Mesothelial cell of epicardium (in vitro differentiated cells): ENCODE data around the gene ZFYVE19. TPM values are rescaled to one million over a fixed set of nuclear protein-coding genes. Genes with fewer than 3 reads are reported as not detected.

Experiments
- DNase-seq, 2 experiments: peaks; one replicate each; pipeline ENCODE4 v3.0.0; 2021; ENCODE audit warnings: low spot score in 2 of 2; ENCODE audit not compliant: unreplicated experiment in 2 of 2
- H3K27ac Mint-ChIP-seq: 2 replicates; pipeline ENCODE4 v1.8.0; 2021; ENCODE audit warnings: mixed read lengths
- H3K27me3 Mint-ChIP-seq: 2 replicates; pipeline ENCODE4 v1.8.0; 2021; ENCODE audit warnings: low read depth, mixed read lengths
- H3K36me3 Mint-ChIP-seq: 2 replicates; pipeline ENCODE4 v1.8.0; 2021; ENCODE audit warnings: mixed read lengths
- H3K4me1 Mint-ChIP-seq: 2 replicates; pipeline ENCODE4 v1.8.0; 2021; ENCODE audit warnings: mixed read lengths
- H3K4me3 Mint-ChIP-seq: 2 replicates; pipeline ENCODE4 v1.8.0; 2021; ENCODE audit warnings: mild to moderate bottlenecking, moderate library complexity, mixed read lengths
- H3K9me3 Mint-ChIP-seq: 2 replicates; pipeline ENCODE4 v1.8.0; 2021; ENCODE audit warnings: mixed read lengths
- CTCF ChIP-seq: fragments of 200-600 bp; sonication (generic); IDR thresholded peaks from one replicate; pipeline ENCODE4 v1.5.0; 2021; ENCODE audit warnings: antibody characterized with exemption; ENCODE audit not compliant: unreplicated experiment
- total RNA-seq: library from RNA; stranded (reverse); gene quantifications from 3 replicates; pipeline ENCODE4 v1.2.1, GENCODE V29; 2021

ZFYVE19 gene
- total RNA-seq, 1 donor from 2014 or later, result 24.4 TPM

GRCh38 chr15:40766194-40766815 is 40.6 kb upstream of the ZFYVE19 start:
- H3K27ac Mint-ChIP-seq, result peak overlapping the region; percentile 45
- no peaks in the 10 kb centered on the region for H3K27me3 Mint-ChIP-seq
- no peaks in the 10 kb centered on the region for H3K36me3 Mint-ChIP-seq
- no peak for TF ChIP-seq CTCF
- DNase-seq, result no peak
- H3K9me3 Mint-ChIP-seq, result no peaks in the 10 kb centered on the region
- no peak overlapping the region for H3K4me3 Mint-ChIP-seq
- H3K4me1 Mint-ChIP-seq, result peaks cover 45% of the 10 kb centered on the region

GRCh38 chr15:40766906-40767837 is 39.7 kb upstream of the ZFYVE19 start:
- DNase-seq, result no peak
- Mint-ChIP-seq H3K4me1 (peaks cover 45% of the 10 kb centered on the region), H3K9me3 (no peaks in the 10 kb centered on the region), H3K36me3 (peaks cover under 1% of the 10 kb centered on the region), H3K27me3 (no peaks in the 10 kb centered on the region), H3K4me3 (no peak overlapping the region), H3K27ac (no peak overlapping the region)
- no peak for TF ChIP-seq CTCF

GRCh38 chr15:40767838-40768500 is 38.9 kb upstream of the ZFYVE19 start:
- Mint-ChIP-seq H3K4me1 (peaks cover 44% of the 10 kb centered on the region), H3K27me3 (no peaks in the 10 kb centered on the region), H3K4me3 (no peak overlapping the region), H3K9me3 (no peaks in the 10 kb centered on the region), H3K27ac (no peak overlapping the region), H3K36me3 (peaks cover 2% of the 10 kb centered on the region)
- no peak for TF ChIP-seq CTCF
- DNase-seq, result no peak

- no peak for TF ChIP-seq CTCF
- H3K27ac Mint-ChIP-seq, result peak overlapping the region; percentile 92
- H3K9me3 Mint-ChIP-seq, result no peaks in the 10 kb centered on the region
- peaks cover 4% of the 10 kb centered on the region for H3K36me3 Mint-ChIP-seq
- peaks cover 37% of the 10 kb centered on the region for H3K4me1 Mint-ChIP-seq
- no peak for DNase-seq
- no peak overlapping the region for H3K4me3 Mint-ChIP-seq
- no peaks in the 10 kb centered on the region for H3K27me3 Mint-ChIP-seq
These were observed 38.2 kb upstream of the ZFYVE19 start for GRCh38 chr15:40768521-40769273.
